Neuronal stem cell (in vitro differentiated cells): ENCODE data around the gene NT5E.

Source experiments
- DNase-seq: peaks from one replicate; pipeline ENCODE4 v3.0.0-alpha.2; 2013; ENCODE audit warnings: low spot score
- H2AFZ ChIP-seq: one replicate; pipeline ENCODE4 v1.6.1; 2013; ENCODE audit warnings: mild to moderate bottlenecking, low read length, inconsistent platforms
- H2AK5ac ChIP-seq: 2 replicates; pipeline ENCODE4 v1.6.1; 2013; ENCODE audit warnings: low read depth, mild to moderate bottlenecking, inconsistent platforms, low read length, moderate library complexity, mixed read lengths
- H2BK120ac ChIP-seq: 2 replicates; pipeline ENCODE4 v1.6.1; 2013; ENCODE audit warnings: low read depth, mild to moderate bottlenecking, inconsistent platforms, low read length, moderate library complexity, mixed read lengths
- H2BK12ac ChIP-seq: one replicate; pipeline ENCODE4 v1.6.1; 2013; ENCODE audit warnings: low read length, inconsistent platforms
- H2BK15ac ChIP-seq: 2 replicates; pipeline ENCODE4 v1.6.1; 2013; ENCODE audit warnings: mild to moderate bottlenecking, low read length, inconsistent platforms, mixed read lengths
- H2BK5ac ChIP-seq: one replicate; pipeline ENCODE4 v1.6.1; 2013; ENCODE audit warnings: inconsistent platforms, mild to moderate bottlenecking, low read length, moderate library complexity
- H3K14ac ChIP-seq: one replicate; pipeline ENCODE4 v1.6.1; 2013; ENCODE audit warnings: low read length, inconsistent platforms
- H3K18ac ChIP-seq: 2 replicates; pipeline ENCODE4 v1.6.1; 2013; ENCODE audit warnings: low read length, inconsistent platforms
- H3K23ac ChIP-seq: 2 replicates; pipeline ENCODE4 v1.6.1; 2013; ENCODE audit warnings: low read depth, mild to moderate bottlenecking, mixed read lengths, low read length, inconsistent platforms; ENCODE audit not compliant: poor library complexity
- H3K27ac ChIP-seq: replicated peaks from 3 replicates; pipeline ENCODE4 v1.5.1; 2013; ENCODE audit warnings: low read length, inconsistent platforms
- H3K27me3 ChIP-seq, 3 experiments: 2 replicates each; pipeline ENCODE4 v1.6.1; 2013; ENCODE audit warnings: low read length in 3 of 3, mild to moderate bottlenecking in 2 of 3, inconsistent platforms in 1 of 3, low read depth in 1 of 3, mixed read lengths in 1 of 3, moderate library complexity in 1 of 3; ENCODE audit not compliant: control insufficient read depth in 3 of 3, insufficient read depth in 3 of 3
- H3K36me3 ChIP-seq, 2 donors: replicated peaks in 1 of 2; 2 replicates each; pipeline ENCODE4 v1.6.1; 2013; ENCODE audit warnings: low read length in 2 of 2; ENCODE audit not compliant: control insufficient read depth in 2 of 2, insufficient read depth in 2 of 2
- H3K4ac ChIP-seq: 2 replicates; pipeline ENCODE4 v1.6.1; 2013; ENCODE audit warnings: inconsistent platforms, mild to moderate bottlenecking, low read length, moderate library complexity
- H3K4me1 ChIP-seq, 2 donors: 1 replicate in 1 of 2; 2 replicates in 1 of 2; pipeline ENCODE4 v1.6.1; 2013; ENCODE audit warnings: low read length in 2 of 2, low read depth in 1 of 2; ENCODE audit not compliant: control insufficient read depth in 2 of 2, insufficient read depth in 1 of 2
- H3K4me2 ChIP-seq: one replicate; pipeline ENCODE4 v1.6.1; 2013; ENCODE audit warnings: mild to moderate bottlenecking, low read length, inconsistent platforms; ENCODE audit not compliant: insufficient read depth, poor library complexity, severe bottlenecking
- H3K4me3 ChIP-seq, 2 donors: 2 replicates each; pipeline ENCODE4 v1.5.1; 2013; ENCODE audit warnings: low read length in 2 of 2, mild to moderate bottlenecking in 2 of 2, inconsistent platforms in 1 of 2, moderate library complexity in 1 of 2
- H3K79me1 ChIP-seq: one replicate; pipeline ENCODE4 v1.6.1; 2013; ENCODE audit warnings: low read depth, mild to moderate bottlenecking, inconsistent platforms, low read length, moderate library complexity
- H3K9ac ChIP-seq: one replicate; pipeline ENCODE4 v1.6.1; 2013; ENCODE audit warnings: mild to moderate bottlenecking, low read depth, low read length, inconsistent platforms; ENCODE audit not compliant: poor library complexity
- H3K9me3 ChIP-seq, 2 donors: replicated peaks in 1 of 2; 2 replicates each; pipeline versions ENCODE3 to v1.6.1; 2013; ENCODE audit warnings: low read length in 2 of 2, mild to moderate bottlenecking in 2 of 2, inconsistent platforms in 1 of 2, low read depth in 1 of 2, mixed read lengths in 1 of 2, moderate library complexity in 1 of 2; ENCODE audit not compliant: control insufficient read depth in 2 of 2, insufficient read depth in 1 of 2
- H4K8ac ChIP-seq: one replicate; pipeline ENCODE4 v1.6.1; 2013; ENCODE audit warnings: low read depth, mild to moderate bottlenecking, inconsistent platforms, low read length, moderate library complexity
- H4K91ac ChIP-seq: one replicate; pipeline ENCODE4 v1.6.1; 2013; ENCODE audit warnings: low read length, low read depth, mild to moderate bottlenecking, inconsistent platforms; ENCODE audit not compliant: poor library complexity
- WGBS, 2 donors: extraction: QIAGEN DNeasy Blood & Tissue Kit; methylation state at CpG; one replicate each; pipeline ENCODE4 v1.1.7; 2013; ENCODE audit warnings: missing lambda C conversion rate in 2 of 2, mixed read lengths in 1 of 2; ENCODE audit not compliant: insufficient read length in 2 of 2, insufficient replicate concordance in 1 of 2; ENCODE audit errors: extremely low coverage in 2 of 2; 5-methylcytosine and 5-hydroxymethylcytosine counted together

NT5E gene

GRCh38 chr6:85461798-85462170 lies 11.9 kb downstream of the NT5E start:
- Histone ChIP-seq H3K27me3 (no peaks in the 10 kb centered on the region), H3K4ac (no peak overlapping the region), H3K4me2 (no peak overlapping the region), H2BK120ac (no peak overlapping the region), H3K36me3 (no peaks in the 10 kb centered on the region), H4K8ac (no peak overlapping the region), H3K23ac (no peak overlapping the region), H2AK5ac (no peak overlapping the region), H2BK15ac (no peak overlapping the region), H3K18ac (no peak overlapping the region), H3K14ac (no peak overlapping the region), H3K79me1 (no peaks in the 10 kb centered on the region), H2BK5ac (no peak overlapping the region), H2BK12ac (no peak overlapping the region), H4K91ac (no peak overlapping the region), H3K9ac (no peak overlapping the region), H2AFZ (no peak overlapping the region), H3K27ac (no peak overlapping the region), H3K4me1 (no peaks in the 10 kb centered on the region), H3K4me3 (no peak overlapping the region), H3K9me3 (no peaks in the 10 kb centered on the region)
- DNase-seq: no peak
- no CpG with 5 or more reads among the region's 4 CpGs for WGBS, 2 donors

GRCh38 chr6:85462673-85463072 lies 12.8 kb downstream of the NT5E start:
- Histone ChIP-seq H2BK15ac (no peak overlapping the region), H3K9me3 (no peaks in the 10 kb centered on the region), H2AK5ac (no peak overlapping the region), H3K79me1 (no peaks in the 10 kb centered on the region), H2BK12ac (no peak overlapping the region), H3K36me3 (no peaks in the 10 kb centered on the region), H3K27me3 (no peaks in the 10 kb centered on the region), H2AFZ (no peak overlapping the region), H3K18ac (no peak overlapping the region), H3K4me2 (no peak overlapping the region), H2BK120ac (no peak overlapping the region), H3K27ac (no peak overlapping the region), H2BK5ac (no peak overlapping the region), H3K14ac (no peak overlapping the region), H3K4me1 (no peaks in the 10 kb centered on the region), H3K4ac (no peak overlapping the region), H3K9ac (no peak overlapping the region), H3K23ac (no peak overlapping the region), H4K91ac (no peak overlapping the region), H4K8ac (no peak overlapping the region), H3K4me3 (no peak overlapping the region)
- no CpG with 5 or more reads among the region's 2 CpGs for WGBS, 2 donors
- no peak for DNase-seq

DNA sequence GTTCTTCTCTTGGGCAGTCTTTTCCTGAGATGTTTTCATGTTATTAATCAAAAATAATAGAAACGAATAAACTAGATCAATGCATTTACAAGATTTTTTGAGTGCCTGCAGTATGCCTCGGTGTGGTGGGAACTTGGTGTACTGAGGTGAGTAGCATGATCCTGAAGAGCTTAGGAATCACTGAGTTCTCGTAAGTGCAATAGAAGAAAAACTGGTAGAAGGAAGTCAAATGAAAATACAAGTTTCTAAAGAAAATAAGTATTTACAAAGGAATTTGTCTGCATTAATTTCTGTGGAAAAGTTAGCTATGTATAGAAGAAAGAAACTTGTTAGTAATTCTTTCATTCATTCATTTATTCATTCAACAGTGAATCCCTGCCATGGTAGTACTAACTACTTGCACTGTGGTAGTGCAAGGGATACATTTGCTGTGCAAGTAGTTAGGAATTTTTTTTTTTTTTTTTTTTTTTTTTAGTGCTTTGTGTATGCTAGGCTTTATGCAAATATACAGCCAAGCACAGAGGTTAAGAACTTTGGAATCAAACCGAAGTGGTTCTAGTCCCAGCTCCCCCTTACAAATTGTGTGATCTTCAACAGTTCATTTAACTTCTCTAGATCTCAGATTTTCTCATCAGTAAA lies 13.9 kb downstream of the NT5E start:
- WGBS, 2 donors: no CpG with 5 or more reads among the region's 4 CpGs
- H4K91ac ChIP-seq: no peak overlapping the region
- H3K4me2 ChIP-seq: no peak overlapping the region
- H3K4me3 ChIP-seq: no peak overlapping the region
- no peak overlapping the region for H3K14ac ChIP-seq
- H3K4ac ChIP-seq: no peak overlapping the region
- no peak overlapping the region for H2AK5ac ChIP-seq
- no peaks in the 10 kb centered on the region for H3K9me3 ChIP-seq
- no peak overlapping the region for H3K9ac ChIP-seq
- no peaks in the 10 kb centered on the region for H3K79me1 ChIP-seq
- H2BK120ac ChIP-seq: no peak overlapping the region
- no peaks in the 10 kb centered on the region for H3K36me3 ChIP-seq
- no peak overlapping the region for H2BK5ac ChIP-seq
- H2AFZ ChIP-seq: no peak overlapping the region
- H3K23ac ChIP-seq: no peak overlapping the region
- H2BK15ac ChIP-seq: no peak overlapping the region
- H3K18ac ChIP-seq: no peak overlapping the region
- H3K4me1 ChIP-seq: no peaks in the 10 kb centered on the region
- no peaks in the 10 kb centered on the region for H3K27me3 ChIP-seq
- no peak for DNase-seq
- no peak overlapping the region for H2BK12ac ChIP-seq
- H3K27ac ChIP-seq: no peak overlapping the region
- H4K8ac ChIP-seq: no peak overlapping the region

DNA sequence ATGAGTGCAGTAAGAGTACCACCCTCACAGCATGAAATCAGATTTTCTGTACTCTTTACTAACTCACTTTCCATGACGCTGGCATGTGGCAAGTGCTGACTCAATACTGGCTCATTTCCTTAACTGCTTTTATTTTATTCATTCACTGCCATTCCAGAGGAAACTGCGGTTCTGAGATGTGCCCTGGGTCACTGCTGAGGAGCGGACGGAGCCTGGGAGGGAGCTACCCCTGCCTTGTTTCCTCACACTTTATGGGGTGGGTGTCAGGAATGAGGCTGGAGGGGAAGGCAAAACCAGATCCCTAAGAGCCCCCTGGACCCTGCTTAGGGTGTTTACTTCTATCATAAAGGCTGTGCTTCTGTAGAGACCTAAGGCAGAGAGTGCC lies 14.4 kb downstream of the NT5E start:
- H3K36me3 ChIP-seq: no peaks in the 10 kb centered on the region
- H2AK5ac ChIP-seq: no peak overlapping the region
- H3K4ac ChIP-seq: no peak overlapping the region
- H4K8ac ChIP-seq: no peak overlapping the region
- no peak overlapping the region for H3K18ac ChIP-seq
- no peak overlapping the region for H3K9ac ChIP-seq
- H3K14ac ChIP-seq: no peak overlapping the region
- H2BK12ac ChIP-seq: no peak overlapping the region
- no peaks in the 10 kb centered on the region for H3K9me3 ChIP-seq
- no peak for DNase-seq
- no peak overlapping the region for H4K91ac ChIP-seq
- no peaks in the 10 kb centered on the region for H3K27me3 ChIP-seq
- H3K4me2 ChIP-seq: no peak overlapping the region
- no peak overlapping the region for H2AFZ ChIP-seq
- no peak overlapping the region for H3K4me3 ChIP-seq
- no peak overlapping the region for H2BK15ac ChIP-seq
- H3K27ac ChIP-seq: no peak overlapping the region
- no peaks in the 10 kb centered on the region for H3K79me1 ChIP-seq
- H2BK5ac ChIP-seq: no peak overlapping the region
- H3K23ac ChIP-seq: no peak overlapping the region
- H3K4me1 ChIP-seq: no peaks in the 10 kb centered on the region
- no peak overlapping the region for H2BK120ac ChIP-seq
- no CpG with 5 or more reads among the region's 4 CpGs for WGBS, 2 donors
